Upper lobe of left lung (tissue), 6 donors: ENCODE results near the gene SRC. TPM values are rescaled to one million over a fixed set of nuclear protein-coding genes. Genes with fewer than 3 reads are reported as not detected.

Experiments
- ATAC-seq, 2 donors: fragments of 200-7000 bp; cut with Tn5 transposase; one replicate each; pipeline ENCODE4 v1.9.1; 2022; ENCODE audit warnings: mild to moderate bottlenecking in 2 of 2, moderate library complexity in 2 of 2; ENCODE audit not compliant: low FRiP score in 2 of 2
- DNase-seq, 2 donors: peaks; one replicate each; pipeline ENCODE4 v3.0.0-alpha.2; 2019 to 2020
- H3K27ac ChIP-seq, 4 donors: fragments of 200-600 bp; sonication (generic); one replicate each; pipeline ENCODE4 v1.5.1; 2016 to 2019
- H3K27me3 ChIP-seq, 4 donors: fragments of 200-600 bp; sonication (generic); one replicate each; pipeline ENCODE4 v1.5.1; 2017 to 2019
- H3K36me3 ChIP-seq, 4 donors: fragments of 200-600 bp; sonication (generic); one replicate each; pipeline ENCODE4 v1.5.1; 2016 to 2019
- H3K4me1 ChIP-seq, 4 donors: fragments of 200-600 bp; sonication (generic); one replicate each; pipeline ENCODE4 v1.5.1; 2018 to 2019
- H3K4me3 ChIP-seq, 4 donors: fragments of 200-600 bp; sonication (generic); one replicate each; pipeline ENCODE4 v1.5.1; 2017 to 2019; ENCODE audit warnings: mild to moderate bottlenecking in 2 of 4, moderate library complexity in 1 of 4
- H3K9me3 ChIP-seq, 4 donors: fragments of 200-600 bp; sonication (generic); one replicate each; pipeline ENCODE4 v1.5.1; 2018 to 2019
- CTCF ChIP-seq, 6 experiments: fragments of 450-650 bp in 4 of 6; fragments of 200-600 bp in 2 of 6; sonication (generic) in 2 of 6; IDR thresholded peaks; one replicate each; pipeline ENCODE4 v1.5.1; 2016 to 2019; ENCODE audit warnings: antibody characterized with exemption in 6 of 6
- EP300 ChIP-seq, 4 donors: sonication (generic); formaldehyde crosslinking; IDR thresholded peaks; one replicate each; pipeline ENCODE4 v1.5.1; 2017; ENCODE audit warnings: antibody characterized with exemption in 4 of 4, control low read depth in 2 of 4
- POLR2A ChIP-seq, 4 donors: fragments of 450-650 bp; IDR thresholded peaks; one replicate each; pipeline ENCODE4 v1.5.1; 2016 to 2017; ENCODE audit warnings: antibody characterized with exemption in 4 of 4, mild to moderate bottlenecking in 2 of 4
- POLR2AphosphoS5 ChIP-seq, 2 donors: sonication (generic); formaldehyde crosslinking; IDR thresholded peaks; one replicate each; pipeline ENCODE4 v1.5.1; 2017; ENCODE audit warnings: antibody characterized with exemption in 2 of 2
- WGBS, 2 donors: methylation state at CpG; one replicate each; pipeline ENCODE4 v1.1.5; 2017 to 2018; 5-methylcytosine and 5-hydroxymethylcytosine counted together
- total RNA-seq, 6 donors: library from RNA; depleted of rRNA in 4 of 6; stranded (reverse); fragments of >200 nt in 4 of 6; gene quantifications; one replicate each; pipeline versions ENCODE4 v1.1.0 to v1.2.1, GENCODE V29; 2016 to 2021
- donor health status: DM: no; HTN: no; CAD: no; lungs with moderate emphysema.
- donor health status: DM: no; HTN: yes; CAD: no; lungs with severe emphysema.

SRC gene
- total RNA-seq, 6 donors from 2014 or later = 31.1 to 115 (median 66.8) TPM

- Histone ChIP-seq H3K27me3 (no peaks in the 10 kb centered on the region), H3K36me3 (no peaks in the 10 kb centered on the region), H3K9me3 (no peaks in the 10 kb centered on the region), H3K4me1 (no peaks in the 10 kb centered on the region), H3K4me3 (no peak overlapping the region), H3K27ac (no peak overlapping the region)
- no peak for DNase-seq
- no peak for ATAC-seq
- 56 to 59% methylated on average over 4 of the region's 4 CpGs for WGBS, 2 donors
- TF ChIP-seq POLR2AphosphoS5 (IDR thresholded peaks at IDR 0.05) (no peak), CTCF (IDR thresholded peaks at IDR 0.05) (no peak), EP300 (IDR thresholded peaks at IDR 0.05) (no peak), POLR2A (IDR thresholded peaks at IDR 0.05) (no peak)
These were observed 89.7 kb downstream of the SRC start for GRCh38 chr20:37435607-37436006.

- DNase-seq (no peak), ATAC-seq (no peak)
- 92 to 93% methylated on average over 9 of the region's 9 CpGs for WGBS, 2 donors
- Histone ChIP-seq H3K9me3 (no peaks in the 10 kb centered on the region), H3K4me3 (no peak overlapping the region), H3K36me3 (no peaks in the 10 kb centered on the region), H3K27ac (no peak overlapping the region), H3K4me1 (no peaks in the 10 kb centered on the region), H3K27me3 (no peaks in the 10 kb centered on the region)
- TF ChIP-seq CTCF (IDR thresholded peaks at IDR 0.05) (no peak), EP300 (IDR thresholded peaks at IDR 0.05) (no peak), POLR2A (IDR thresholded peaks at IDR 0.05) (no peak), POLR2AphosphoS5 (IDR thresholded peaks at IDR 0.05) (no peak)
These were observed 90.7 kb downstream of the SRC start for GRCh38 chr20:37436527-37437186.

DNA sequence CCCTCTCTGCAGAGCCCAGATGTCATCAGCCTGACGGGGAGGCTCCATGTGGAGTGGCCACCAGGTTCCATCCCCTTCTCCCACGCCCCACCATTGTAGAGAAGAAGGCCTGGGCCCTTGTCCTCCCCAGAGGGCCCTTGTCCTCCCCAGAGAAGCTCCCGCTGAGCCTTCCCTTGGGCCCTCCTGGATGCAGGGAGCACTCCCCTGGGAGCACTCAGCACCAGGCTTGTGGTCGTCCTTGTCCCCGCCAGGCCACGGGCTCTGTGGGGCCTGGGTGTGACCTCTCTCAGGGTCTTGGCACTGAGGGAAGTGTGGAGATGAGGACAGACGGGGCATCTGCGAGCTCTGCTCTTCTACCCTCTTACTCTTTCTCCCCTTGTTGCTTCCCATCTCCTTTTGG, 91.7 kb downstream of the SRC start:
- Histone ChIP-seq H3K36me3 (no peaks in the 10 kb centered on the region), H3K9me3 (no peaks in the 10 kb centered on the region), H3K4me3 (no peak overlapping the region), H3K27me3 (no peaks in the 10 kb centered on the region), H3K27ac (no peak overlapping the region), H3K4me1 (no peaks in the 10 kb centered on the region)
- ATAC-seq (no peak), DNase-seq (peak in 1 of 2 donors; percentile 25)
- TF ChIP-seq POLR2A (IDR thresholded peaks at IDR 0.05) (no peak), POLR2AphosphoS5 (IDR thresholded peaks at IDR 0.05) (no peak), EP300 (IDR thresholded peaks at IDR 0.05) (no peak), CTCF (IDR thresholded peaks at IDR 0.05) (no peak)
- WGBS, 2 donors = 89 to 91% methylated on average over 8 of the region's 8 CpGs

DNA sequence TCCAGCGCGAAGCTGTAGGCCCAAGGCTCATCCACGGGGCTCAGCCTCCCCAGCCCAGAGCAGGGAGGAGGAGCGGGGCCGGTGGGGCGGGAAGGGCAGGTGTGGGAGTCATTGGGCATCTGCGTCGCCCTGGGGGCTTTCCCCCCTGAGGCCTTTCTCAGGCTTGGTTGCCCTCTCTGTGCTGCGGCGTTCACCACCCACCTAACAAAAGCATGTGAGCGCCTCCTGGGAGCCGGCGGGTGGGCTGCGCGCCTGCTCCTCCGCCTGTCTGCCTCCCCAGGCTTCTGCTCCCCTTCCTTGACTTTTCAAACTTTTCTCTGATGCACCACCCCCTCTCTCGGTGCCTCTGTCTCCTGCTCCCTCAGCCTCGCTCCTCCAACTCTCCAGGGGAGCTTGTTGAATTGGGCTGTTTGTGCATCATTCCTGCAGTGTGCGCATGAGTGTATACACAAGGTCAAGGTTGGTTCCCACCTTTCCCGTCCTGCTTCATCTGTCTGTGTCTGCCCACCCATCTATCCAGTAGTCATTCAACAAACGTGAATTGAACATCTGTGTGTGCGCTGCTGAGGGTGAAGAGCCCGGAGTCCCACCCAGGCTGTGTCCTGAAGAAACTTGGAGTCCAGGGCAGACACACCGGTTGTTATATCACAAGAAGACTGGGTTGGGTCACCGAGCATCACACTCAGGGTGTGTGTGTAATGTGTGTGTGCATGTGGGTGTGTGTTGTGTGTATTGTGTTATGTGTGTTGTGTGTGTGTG, 92.7 kb downstream of the SRC start:
- Histone ChIP-seq H3K27ac (no peak overlapping the region), H3K9me3 (no peaks in the 10 kb centered on the region), H3K4me3 (no peak overlapping the region), H3K4me1 (no peaks in the 10 kb centered on the region), H3K27me3 (no peaks in the 10 kb centered on the region), H3K36me3 (no peaks in the 10 kb centered on the region)
- ATAC-seq (no peak), DNase-seq (peak in 1 of 2 donors; percentile 65)
- 83 to 89% methylated on average over 19 to 25 of the region's 25 CpGs for WGBS, 2 donors
- TF ChIP-seq CTCF (IDR thresholded peaks at IDR 0.05) (no peak), EP300 (IDR thresholded peaks at IDR 0.05) (no peak), POLR2A (IDR thresholded peaks at IDR 0.05) (no peak), POLR2AphosphoS5 (IDR thresholded peaks at IDR 0.05) (no peak)
